Measurements from ENCODE around the gene PRR9. TPM values are rescaled to one million over a fixed set of nuclear protein-coding genes. Genes with fewer than 3 reads are reported as not detected.

Gene PRR9
- total and polyA plus RNA-seq, 2 of the 8 experiments (the other 6 are each of a cell fraction or from before 2014, with no cell fraction given) = not detected

DNA sequence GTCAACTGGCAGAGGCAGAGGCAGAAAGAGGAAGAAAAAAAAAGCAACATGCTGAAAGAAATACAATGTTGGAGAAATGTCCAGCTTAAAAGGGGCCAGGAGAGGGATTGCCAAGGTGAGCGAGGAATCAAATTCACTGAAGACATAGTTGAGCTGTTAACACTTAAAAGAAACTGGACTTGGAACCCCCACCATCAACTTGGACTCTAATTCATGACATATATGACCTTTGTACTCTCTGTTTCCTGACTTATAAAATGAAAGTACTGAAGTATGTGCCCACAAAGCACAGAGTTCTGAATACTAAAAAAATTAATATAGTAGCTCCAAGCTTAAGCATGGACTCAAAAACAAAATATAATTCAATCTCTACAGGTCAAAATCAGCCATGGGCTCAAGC is 16.1 kb downstream of the PRR9 start:
- H3K56ac ChIP-seq (replicated peaks; ENCODE audit: insufficient read length, low read depth, low read length) = no peak overlapping the region
- H3K27me3 ChIP-seq (replicated peaks in 1 of 4; ENCODE audit: control insufficient read depth in 3 of 4, extremely low read depth in 1 of 4, insufficient read depth in 3 of 4, low read length in 3 of 4) = no peaks in the 10 kb centered on the region
- no peak overlapping the region for H4K8ac ChIP-seq (ENCODE audit: extremely low read depth, insufficient read depth, low read length)
- H3K9ac ChIP-seq (replicated peaks in 1 of 4; ENCODE audit: extremely low read depth in 1 of 4, low read depth in 3 of 4, low read length in 3 of 4) = no peak overlapping the region
- H3K4me1 ChIP-seq (replicated peaks in 1 of 4; ENCODE audit: control insufficient read depth in 3 of 4, insufficient read depth in 4 of 4, low read length in 3 of 4) = no peaks in the 10 kb centered on the region
- no peaks in the 10 kb centered on the region for H3K23me2 ChIP-seq (ENCODE audit: low read depth, low read length)
- H4K20me1 ChIP-seq (replicated peaks in 1 of 2; ENCODE audit: control insufficient read depth in 1 of 2, insufficient read depth in 2 of 2, low read length in 2 of 2) = no peaks in the 10 kb centered on the region
- no peak overlapping the region for H2AK5ac ChIP-seq (ENCODE audit: low read depth, low read length)
- no peak overlapping the region for H2BK5ac ChIP-seq (ENCODE audit: low read depth, low read length)
- H3K14ac ChIP-seq (ENCODE audit: insufficient read length) = no peak overlapping the region
- no peak overlapping the region for H3K4me2 ChIP-seq (ENCODE audit: insufficient read depth in 1 of 2, low read depth in 2 of 2, low read length in 2 of 2)
- TF ChIP-seq, protein P1, sequence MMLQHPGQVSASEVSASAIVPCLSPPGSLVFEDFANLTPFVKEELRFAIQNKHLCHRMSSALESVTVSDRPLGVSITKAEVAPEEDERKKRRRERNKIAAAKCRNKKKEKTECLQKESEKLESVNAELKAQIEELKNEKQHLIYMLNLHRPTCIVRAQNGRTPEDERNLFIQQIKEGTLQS (IDR thresholded peaks at IDR 0.05; ENCODE audit: insufficient read depth, low read depth, low read length) = no peak
- TF ChIP-seq RAD21 (IDR thresholded peaks at IDR 0.05 in 1 of 2, conservative IDR thresholded peaks at IDR 0.05 in 1 of 2; ENCODE audit: low read depth in 2 of 2, low read length in 2 of 2) = no peak
- no peak for TF ChIP-seq SP4 (IDR thresholded peaks at IDR 0.05; ENCODE audit: low read length)
- TF ChIP-seq BCL11A (IDR thresholded peaks at IDR 0.05; ENCODE audit: low read depth in 2 of 2, low read length in 2 of 2) = no peak
- TF ChIP-seq, protein P2, sequence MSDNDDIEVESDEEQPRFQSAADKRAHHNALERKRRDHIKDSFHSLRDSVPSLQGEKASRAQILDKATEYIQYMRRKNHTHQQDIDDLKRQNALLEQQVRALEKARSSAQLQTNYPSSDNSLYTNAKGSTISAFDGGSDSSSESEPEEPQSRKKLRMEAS (IDR thresholded peaks at IDR 0.05) = no peak
- TF ChIP-seq CREB1 (IDR thresholded peaks at IDR 0.05) = no peak
- no peak for TF ChIP-seq EZH2 (IDR thresholded peaks at IDR 0.05; ENCODE audit: low read depth, low read length, severe bottlenecking)
- no peak for TF ChIP-seq POU5F1 (IDR thresholded peaks at IDR 0.05; ENCODE audit: low read depth, low read length)
- no peak for TF ChIP-seq NANOG (IDR thresholded peaks at IDR 0.05; ENCODE audit: insufficient read depth, low read depth, low read length, poor library complexity, severe bottlenecking)
- TF ChIP-seq SIN3A (conservative IDR thresholded peaks at IDR 0.05 in 1 of 2, IDR thresholded peaks at IDR 0.05 in 1 of 2; ENCODE audit: low read depth in 1 of 2, low read length in 2 of 2) = no peak
- TF ChIP-seq CBX5 (IDR thresholded peaks at IDR 0.05; ENCODE audit: low read depth, low read length) = no peak
- TF ChIP-seq TCF12 (IDR thresholded peaks at IDR 0.05; ENCODE audit: low read depth, low read length) = no peak
- 0 out of 4 replicates have a peak, but pooled peaks cover 0 to 3% of the 10 kb centered on the region in 2 experiments for H3K9me3 ChIP-seq (ENCODE audit: insufficient read depth in 2 of 2, low read depth in 1 of 2, low read length in 1 of 2)
- no peak overlapping the region for H4K91ac ChIP-seq (replicated peaks; ENCODE audit: insufficient read length, low read length)
- WGBS, 2 experiments (ENCODE audit: extremely low coverage in 1 of 2, insufficient coverage in 1 of 2, insufficient read length in 1 of 2, insufficient replicate concordance in 2 of 2, low coverage in 1 of 2, low lambda C conversion rate in 2 of 2, missing lambda C conversion rate in 1 of 2) = 82% methylated on average over 1 of the region's 1 CpG; no CpG with 5 or more reads in 1 of the 2 experiments
- no peak overlapping the region for H3K4ac ChIP-seq (replicated peaks; ENCODE audit: insufficient read length, low read depth, low read length)
- H3K79me2 ChIP-seq (ENCODE audit: control insufficient read depth in 1 of 2, insufficient read depth in 2 of 2, low read length in 2 of 2) = no peaks in the 10 kb centered on the region
- no peak overlapping the region for H3K4me3 ChIP-seq (ENCODE audit: extremely low read depth in 1 of 4, insufficient read depth in 2 of 4, low read depth in 3 of 4, low read length in 4 of 4)
- H2BK12ac ChIP-seq (ENCODE audit: low read depth, low read length) = no peak overlapping the region
- POLR2A ChIA-PET (ENCODE audit: partially characterized antibody) = no interaction called here
- no peak overlapping the region for H2BK15ac ChIP-seq (ENCODE audit: low read length)
- CTCF ChIA-PET (ENCODE audit: partially characterized antibody) = interaction anchor here (0.6 to 2.8 kb wide), 7 partner anchors 11 to 370 kb away, joined by 3 to 16 read pairs (median 6); no protein-coding TSS in a partner anchor
- FAIRE-seq = no peak
- no peak overlapping the region for H2BK20ac ChIP-seq (ENCODE audit: low read length)
- H2BK120ac ChIP-seq (replicated peaks; ENCODE audit: low read depth, low read length) = no peak overlapping the region
- no peaks in the 10 kb centered on the region for H3K36me3 ChIP-seq (ENCODE audit: control insufficient read depth in 2 of 4, insufficient read depth in 4 of 4, low read length in 3 of 4)
- no peak overlapping the region for H2AFZ ChIP-seq (ENCODE audit: low read length)
- no peak for DNase-seq (ENCODE audit: low read depth in 1 of 2, low spot score in 2 of 2)
- H3K27ac ChIP-seq (ENCODE audit: low read depth, low read length) = no peak overlapping the region
- H3K23ac ChIP-seq (ENCODE audit: insufficient read length) = no peak overlapping the region
- no peak overlapping the region for H3K18ac ChIP-seq (ENCODE audit: extremely low read depth, low read length)
- no peak overlapping the region for H4K5ac ChIP-seq (ENCODE audit: insufficient read length, low read depth, low read length)
- no peaks in the 10 kb centered on the region for H3K79me1 ChIP-seq (ENCODE audit: low read depth, low read length)

Measured in H1 (cell line).